HG02943 (cell line): ENCODE data around the gene ANKRD13A.
"Not testable (repeated sequence)": the region's sequence is repeated elsewhere in the genome, so short reads cannot be mapped to it uniquely, and the experiment has no call there.

ENCODE experiments used
- ATAC-seq: cut with Tn5 transposase; IDR thresholded peaks from one replicate; pipeline ENCODE4 v1.9.1; 2021; ENCODE audit warnings: mild to moderate bottlenecking, low read depth, moderate library complexity; ENCODE audit not compliant: unreplicated experiment

ANKRD13A gene

GRCh38 chr12:110046451-110047187 lies 47.4 kb downstream of the ANKRD13A start:
- no peak for ATAC-seq

- ATAC-seq: no peak
Observed at GRCh38 chr12:110047297-110047940, 48.2 kb downstream of the ANKRD13A start.

- ATAC-seq: peak; percentile 96
Observed at GRCh38 chr12:110048242-110049027, 49.2 kb downstream of the ANKRD13A start, which contains the start of gene C12orf76. Gene C12orf76, minus strand, starts transcription at chr12:110048522. Its CDS starts 27 bp downstream, at chr12:110048495.

GRCh38 chr12:110049034-110049433 lies 49.8 kb downstream of the ANKRD13A start:
- ATAC-seq: not testable (repeated sequence)

GRCh38 chr12:110049666-110050065 lies 50.4 kb downstream of the ANKRD13A start:
- not testable (repeated sequence) for ATAC-seq

GRCh38 chr12:110050927-110051326 lies 51.7 kb downstream of the ANKRD13A start:
- no peak for ATAC-seq

GRCh38 chr12:110055375-110056352 lies 56.4 kb downstream of the ANKRD13A start:
- ATAC-seq: not testable (repeated sequence)

GRCh38 chr12:110056643-110057042 lies 57.4 kb downstream of the ANKRD13A start:
- not testable (repeated sequence) for ATAC-seq

GRCh38 chr12:110058875-110059615 lies 59.8 kb downstream of the ANKRD13A start:
- no peak for ATAC-seq

GRCh38 chr12:110059651-110060000 lies 60.4 kb downstream of the ANKRD13A start:
- ATAC-seq: no peak

- ATAC-seq: no peak
Observed at GRCh38 chr12:110062241-110062640, 63.0 kb downstream of the ANKRD13A start.

GRCh38 chr12:110065540-110065939 lies 66.3 kb downstream of the ANKRD13A start:
- no peak for ATAC-seq

- ATAC-seq: no peak
Observed at GRCh38 chr12:110067531-110067930, 68.3 kb downstream of the ANKRD13A start.

GRCh38 chr12:110068115-110068514 lies 68.9 kb downstream of the ANKRD13A start:
- ATAC-seq: not testable (repeated sequence)

GRCh38 chr12:110068654-110069053 lies 69.4 kb downstream of the ANKRD13A start:
- ATAC-seq: no peak

- no peak for ATAC-seq
Observed at GRCh38 chr12:110071504-110071903, 72.3 kb downstream of the ANKRD13A start.

- no peak for ATAC-seq
Observed at GRCh38 chr12:110071967-110072366, 72.7 kb downstream of the ANKRD13A start.

- ATAC-seq: not testable (repeated sequence)
Observed at GRCh38 chr12:110072636-110073035, 73.4 kb downstream of the ANKRD13A start.
